ENCODE results near the gene RGSL1. TPM values are rescaled to one million over a fixed set of nuclear protein-coding genes. Genes with fewer than 3 reads are reported as not detected.

Gene RGSL1
- total and polyA plus RNA-seq, 2 of the 8 experiments (the other 6 are each of a cell fraction or from before 2014, with no cell fraction given): not detected

DNA sequence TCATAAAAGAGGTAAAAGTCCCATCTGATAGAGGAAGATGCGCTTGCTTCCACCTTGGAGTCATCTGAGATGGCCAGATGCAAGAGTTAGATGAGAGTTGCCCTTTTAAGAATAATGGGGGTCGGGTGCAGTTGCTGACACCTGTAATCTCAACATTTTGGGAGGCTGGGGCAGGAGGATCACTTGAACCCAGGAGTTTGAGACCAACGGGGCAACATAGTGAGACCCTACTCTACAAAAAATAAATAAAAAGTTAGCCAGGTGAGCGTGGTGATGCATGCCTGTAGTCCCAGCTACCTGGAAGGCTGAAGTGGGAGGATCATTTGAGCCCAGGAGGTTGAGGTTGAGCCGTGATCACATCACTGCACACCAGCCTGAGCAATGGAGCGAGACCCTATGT lies 36.0 kb upstream of the RGSL1 start:
- Histone ChIP-seq H3K4me2 (ENCODE audit: insufficient read depth in 1 of 2, low read depth in 2 of 2, low read length in 2 of 2) (no peak overlapping the region), H3K9me3 (ENCODE audit: insufficient read depth in 2 of 2, low read depth in 1 of 2, low read length in 1 of 2) (no peaks in the 10 kb centered on the region), H2BK15ac (ENCODE audit: low read length) (no peak overlapping the region), H3K27ac (ENCODE audit: low read depth, low read length) (no peak overlapping the region), H3K36me3 (ENCODE audit: control insufficient read depth in 2 of 4, insufficient read depth in 4 of 4, low read length in 3 of 4) (no peaks in the 10 kb centered on the region), H2BK20ac (ENCODE audit: low read length) (no peak overlapping the region), H4K8ac (ENCODE audit: extremely low read depth, insufficient read depth, low read length) (no peak overlapping the region), H3K56ac (replicated peaks; ENCODE audit: insufficient read length, low read depth, low read length) (no peak overlapping the region), H3K23ac (ENCODE audit: insufficient read length) (no peak overlapping the region), H3K9ac (replicated peaks in 1 of 4; ENCODE audit: extremely low read depth in 1 of 4, low read depth in 3 of 4, low read length in 3 of 4) (no peak overlapping the region), H2BK5ac (ENCODE audit: low read depth, low read length) (no peak overlapping the region), H3K27me3 (replicated peaks in 1 of 4; ENCODE audit: control insufficient read depth in 3 of 4, extremely low read depth in 1 of 4, insufficient read depth in 3 of 4, low read length in 3 of 4) (no peaks in the 10 kb centered on the region), H2AFZ (ENCODE audit: low read length) (no peak overlapping the region), H3K23me2 (ENCODE audit: low read depth, low read length) (no peaks in the 10 kb centered on the region), H2AK5ac (ENCODE audit: low read depth, low read length) (no peak overlapping the region), H3K4ac (replicated peaks; ENCODE audit: insufficient read length, low read depth, low read length) (no peak overlapping the region), H4K91ac (replicated peaks; ENCODE audit: insufficient read length, low read length) (no peak overlapping the region), H3K4me3 (ENCODE audit: extremely low read depth in 1 of 4, insufficient read depth in 2 of 4, low read depth in 3 of 4, low read length in 4 of 4) (no peak overlapping the region), H3K79me2 (ENCODE audit: control insufficient read depth in 1 of 2, insufficient read depth in 2 of 2, low read length in 2 of 2) (no peaks in the 10 kb centered on the region), H4K20me1 (replicated peaks in 1 of 2; ENCODE audit: control insufficient read depth in 1 of 2, insufficient read depth in 2 of 2, low read length in 2 of 2) (no peaks in the 10 kb centered on the region), H3K79me1 (ENCODE audit: low read depth, low read length) (no peaks in the 10 kb centered on the region), H2BK12ac (ENCODE audit: low read depth, low read length) (no peak overlapping the region), H2BK120ac (replicated peaks; ENCODE audit: low read depth, low read length) (no peak overlapping the region), H3K4me1 (replicated peaks in 1 of 4; ENCODE audit: control insufficient read depth in 3 of 4, insufficient read depth in 4 of 4, low read length in 3 of 4) (no peaks in the 10 kb centered on the region; a peak in 1 of 7 replicates), H4K5ac (ENCODE audit: insufficient read length, low read depth, low read length) (no peak overlapping the region), H3K18ac (ENCODE audit: extremely low read depth, low read length) (no peak overlapping the region), H3K14ac (ENCODE audit: insufficient read length) (no peak overlapping the region)
- CTCF ChIA-PET (ENCODE audit: partially characterized antibody): interaction anchor here (1.1 to 1.6 kb wide), 3 partner anchors 9 to 187 kb away, joined by 3 to 6 read pairs (median 3); no protein-coding TSS in a partner anchor
- peak; percentile 41; the same call in 1 of the 2 replicates for TF ChIP-seq KDM1A (IDR thresholded peaks at IDR 0.05; ENCODE audit: borderline replicate concordance, low read length)
- TF ChIP-seq JUN (IDR thresholded peaks at IDR 0.05; ENCODE audit: low read depth, low read length): no peak
- no peak for DNase-seq (ENCODE audit: low read depth in 1 of 2, low spot score in 2 of 2)
- WGBS, 2 experiments (ENCODE audit: extremely low coverage in 1 of 2, insufficient coverage in 1 of 2, insufficient read length in 1 of 2, insufficient replicate concordance in 2 of 2, low coverage in 1 of 2, low lambda C conversion rate in 2 of 2, missing lambda C conversion rate in 1 of 2): 88% methylated on average over 6 of the region's 6 CpGs; no CpG with 5 or more reads in 1 of the 2 experiments
- FAIRE-seq: no peak
- POLR2A ChIA-PET (ENCODE audit: partially characterized antibody): no interaction called here

All from H1 (cell line).